Keratinocyte (primary cell): ENCODE results near the gene ISX. TPM values are rescaled to one million over a fixed set of nuclear protein-coding genes. Genes with fewer than 3 reads are reported as not detected.

Source experiments
- DNase-seq: peaks from one replicate; pipeline ENCODE4 v3.0.0-alpha.2; 2011; ENCODE audit warnings: low read depth, missing footprints, low spot score
- FAIRE-seq: peaks from 2 replicates; lab custom pipeline; 2011; peaks lifted over from hg19 to GRCh38; lab: Jason Lieb, UNC
- H2AFZ ChIP-seq: 2 replicates; pipeline ENCODE4 v1.6.0; 2012; ENCODE audit warnings: low read length, control low read depth, inconsistent platforms; ENCODE audit not compliant: control insufficient read depth
- H3K27ac ChIP-seq: 2 replicates; pipeline ENCODE4 v1.5.1; 2011; ENCODE audit warnings: low read length; ENCODE audit not compliant: control insufficient read depth, insufficient read depth
- H3K27me3 ChIP-seq: 3 replicates; pipeline ENCODE4 v1.6.0; 2011; ENCODE audit warnings: low read length; ENCODE audit not compliant: control insufficient read depth, insufficient read depth; ENCODE audit errors: extremely low read depth
- H3K36me3 ChIP-seq, 2 experiments: 2 replicates in 1 of 2; 3 replicates in 1 of 2; pipeline ENCODE4 v1.5.1; 2011; ENCODE audit warnings: low read length in 2 of 2, mild to moderate bottlenecking in 1 of 2; ENCODE audit not compliant: control insufficient read depth in 2 of 2, insufficient read depth in 2 of 2; ENCODE audit errors: extremely low read depth in 1 of 2
- H3K4me1 ChIP-seq: 3 replicates; pipeline ENCODE4 v1.5.1; 2011; ENCODE audit warnings: low read length; ENCODE audit not compliant: control insufficient read depth, insufficient read depth; ENCODE audit errors: extremely low read depth
- H3K4me2 ChIP-seq: 3 replicates; pipeline ENCODE4 v1.6.0; 2011; ENCODE audit warnings: low read depth, low read length; ENCODE audit not compliant: control insufficient read depth, insufficient read depth; ENCODE audit errors: extremely low read depth
- H3K4me3 ChIP-seq, 3 experiments: fragments of 200-600 bp in 1 of 3; sonication (generic) in 1 of 3; 2 replicates in 2 of 3; 3 replicates in 1 of 3; pipeline ENCODE4 v1.5.1; 2011 to 2016; ENCODE audit warnings: low read length in 3 of 3, mild to moderate bottlenecking in 3 of 3, control low read depth in 2 of 3, inconsistent platforms in 1 of 3, low read depth in 1 of 3, mixed read lengths in 1 of 3, mixed run types in 1 of 3, moderate library complexity in 1 of 3; ENCODE audit not compliant: control insufficient read depth in 2 of 3, insufficient read depth in 2 of 3; ENCODE audit errors: extremely low read depth in 1 of 3
- H3K79me2 ChIP-seq: 2 replicates; pipeline ENCODE4 v1.6.0; 2012; ENCODE audit warnings: low read length; ENCODE audit not compliant: control insufficient read depth, insufficient read depth
- H3K9ac ChIP-seq: 3 replicates; pipeline ENCODE4 v1.6.0; 2011; ENCODE audit warnings: low read length; ENCODE audit not compliant: control insufficient read depth, insufficient read depth; ENCODE audit errors: extremely low read depth
- H3K9me1 ChIP-seq: 3 replicates; pipeline ENCODE4 v1.6.0; 2011; ENCODE audit warnings: low read length; ENCODE audit not compliant: control insufficient read depth, insufficient read depth; ENCODE audit errors: extremely low read depth
- H3K9me3 ChIP-seq: 2 replicates; pipeline ENCODE4 v1.5.1; 2012; ENCODE audit warnings: low read depth, low read length; ENCODE audit not compliant: control insufficient read depth
- H4K20me1 ChIP-seq: 3 replicates; pipeline ENCODE4 v1.6.0; 2011; ENCODE audit warnings: low read length; ENCODE audit not compliant: control insufficient read depth, insufficient read depth; ENCODE audit errors: extremely low read depth
- CTCF ChIP-seq, 3 experiments: IDR thresholded peaks in 1 of 3; conservative IDR thresholded peaks in 1 of 3; optimal IDR thresholded peaks in 1 of 3; 2 replicates in 2 of 3; 3 replicates in 1 of 3; pipeline versions ENCODE3 to v1.5.1; 2011; ENCODE audit warnings: low read length in 3 of 3, mild to moderate bottlenecking in 3 of 3, moderate library complexity in 2 of 3, control low read depth in 1 of 3, inconsistent platforms in 1 of 3; ENCODE audit not compliant: insufficient read depth in 2 of 3; ENCODE audit errors: extremely low read depth in 1 of 3
- EZH2 ChIP-seq: IDR thresholded peaks from one replicate; pipeline ENCODE4 v1.6.1; 2012; ENCODE audit warnings: inconsistent platforms, mild to moderate bottlenecking, low read length, moderate library complexity
- dilution Hi-C: fragments of 300-500 bp; cut with MboI; formaldehyde crosslinking; loops from one replicate; pipeline ENCODE4 v1.7.0; 2020; ENCODE audit warnings: low sequenced_read_pairs; ENCODE audit not compliant: extremely low pct_ligation_motif_present
- polyA plus RNA-seq, 5 experiments: library from polyadenylated mRNA; depleted of rRNA in 3 of 5; stranded (reverse) in 3 of 5; stranded (forward) in 1 of 5; unstranded in 1 of 5; fragments of >200 nt; gene quantifications; 1 replicate in 1 of 5; 2 replicates in 3 of 5; 3 replicates in 1 of 5; pipeline versions ENCODE4 v1.2.1 to v1.2.3, GENCODE V29; 2011 to 2012; ENCODE audit warnings: missing spikeins in 2 of 5, low read depth in 1 of 5, low replicate concordance in 1 of 5

The ISX gene
- polyA plus RNA-seq, 1 donor (not counting 4 experiments of a cell fraction or from before 2014, with no cell fraction given): not detected

GRCh38 chr22:35103761-35104160 lies 37.8 kb downstream of the ISX start:
- Histone ChIP-seq H4K20me1 (no peaks in the 10 kb centered on the region), H3K4me1 (peaks cover 9% of the 10 kb centered on the region), H3K36me3 (no peaks in the 10 kb centered on the region), H3K27me3 (peaks cover 5% of the 10 kb centered on the region), H3K9me1 (no peaks in the 10 kb centered on the region), H3K79me2 (no peaks in the 10 kb centered on the region), H2AFZ (no peak overlapping the region), H3K27ac (no peak overlapping the region), H3K9ac (no peak overlapping the region), H3K4me3 (no peak overlapping the region), H3K4me2 (no peak overlapping the region), H3K9me3 (no peaks in the 10 kb centered on the region)
- DNase-seq: no peak
- dilution Hi-C loops: no loop called here
- TF ChIP-seq EZH2: no peak
- no peak for TF ChIP-seq CTCF (optimal IDR thresholded peaks at IDR 0.05 in 1 of 3, IDR thresholded peaks at IDR 0.05 in 1 of 3, conservative IDR thresholded peaks at IDR 0.05 in 1 of 3; ENCODE audit: extremely low read depth in 1 of 3, insufficient read depth in 2 of 3, low read length in 3 of 3)
- no peak for FAIRE-seq

- H3K27me3 ChIP-seq: peaks cover 5% of the 10 kb centered on the region
- H3K36me3 ChIP-seq: no peaks in the 10 kb centered on the region
- no peak for FAIRE-seq
- no peaks in the 10 kb centered on the region for H3K9me1 ChIP-seq
- no peaks in the 10 kb centered on the region for H3K79me2 ChIP-seq
- H3K9me3 ChIP-seq: no peaks in the 10 kb centered on the region
- no peak overlapping the region for H3K4me3 ChIP-seq
- TF ChIP-seq EZH2 (no peak), CTCF (optimal IDR thresholded peaks at IDR 0.05 in 1 of 3, IDR thresholded peaks at IDR 0.05 in 1 of 3, conservative IDR thresholded peaks at IDR 0.05 in 1 of 3; ENCODE audit: extremely low read depth in 1 of 3, insufficient read depth in 2 of 3, low read length in 3 of 3) (no peak)
- no peak overlapping the region for H3K9ac ChIP-seq
- no peak overlapping the region for H3K27ac ChIP-seq
- H2AFZ ChIP-seq: no peak overlapping the region
- peaks cover 9% of the 10 kb centered on the region for H3K4me1 ChIP-seq
- no peaks in the 10 kb centered on the region for H4K20me1 ChIP-seq
- dilution Hi-C loops: no loop called here
- DNase-seq: no peak
- no peak overlapping the region for H3K4me2 ChIP-seq
Measured at GRCh38 chr22:35104491-35104890, 38.5 kb downstream of the ISX start.
